B cell (primary cell): ENCODE data around the gene RASD1.

ENCODE experiments used
- CTCF ChIP-seq: fragments of 200-600 bp; IDR thresholded peaks from one replicate; pipeline ENCODE4 v1.8.0; 2022; ENCODE audit warnings: antibody characterized with exemption, mild to moderate bottlenecking
- EZH2 ChIP-seq: IDR thresholded peaks from 2 replicates; pipeline ENCODE4 v1.6.1; 2012; ENCODE audit warnings: borderline replicate concordance, low read depth, mild to moderate bottlenecking, moderate library complexity, low read length; ENCODE audit not compliant: insufficient read depth, poor library complexity, severe bottlenecking

- no peak for TF ChIP-seq CTCF
- no peak for TF ChIP-seq EZH2
Observed at GRCh38 chr17:17448076-17448475, 48.1 kb downstream of the RASD1 start.
